GM23338 (cell line): ENCODE results near the gene ELFN1. TPM values are rescaled to one million over a fixed set of nuclear protein-coding genes. Genes with fewer than 3 reads are reported as not detected.

Source experiments
- ATAC-seq: fragments of 200-7000 bp; cut with Tn5 transposase; 3 replicates; pipeline ENCODE4 v1.9.1; 2020
- DNase-seq: peaks from one replicate; pipeline ENCODE4 v3.0.0-alpha.2; 2015; ENCODE audit warnings: low spot score
- H2AFZ ChIP-seq: fragments of 200-600 bp; sonication (generic); 2 replicates; pipeline ENCODE4 v1.8.0; 2016; ENCODE audit warnings: antibody characterized with exemption, mild to moderate bottlenecking, moderate library complexity
- H3F3A ChIP-seq: fragments of 200-600 bp; sonication (generic); replicated peaks from 2 replicates; pipeline ENCODE4 v1.8.0; 2017; ENCODE audit warnings: antibody characterized with exemption, mixed run types, low read depth
- H3K27ac ChIP-seq: fragments of 200-600 bp; sonication (generic); 2 replicates; pipeline ENCODE4 v1.6.1; 2016; ENCODE audit warnings: low read depth
- H3K27me3 ChIP-seq: fragments of 200-600 bp; sonication (generic); 2 replicates; pipeline ENCODE4 v1.8.0; 2016; ENCODE audit warnings: mild to moderate bottlenecking, mixed run types, moderate library complexity; ENCODE audit not compliant: insufficient read depth
- H3K36me3 ChIP-seq: fragments of 200-600 bp; sonication (generic); 2 replicates; pipeline ENCODE4 v1.8.0; 2016; ENCODE audit warnings: mild to moderate bottlenecking; ENCODE audit not compliant: insufficient read depth
- H3K4me1 ChIP-seq: fragments of 200-600 bp; sonication (generic); 2 replicates; pipeline ENCODE4 v1.8.0; 2016; ENCODE audit warnings: mild to moderate bottlenecking, moderate library complexity; ENCODE audit not compliant: insufficient read depth
- H3K4me2 ChIP-seq: fragments of 200-600 bp; sonication (generic); 2 replicates; pipeline ENCODE4 v1.7.1; 2017; ENCODE audit warnings: mixed run types
- H3K4me3 ChIP-seq: fragments of 200-600 bp; sonication (generic); 2 replicates; pipeline ENCODE4 v1.6.1; 2016; ENCODE audit warnings: mixed run types
- H3K79me2 ChIP-seq: fragments of 200-600 bp; sonication (generic); replicated peaks from 2 replicates; pipeline ENCODE4 v1.8.0; 2017; ENCODE audit warnings: mild to moderate bottlenecking; ENCODE audit not compliant: insufficient read depth
- H3K9me2 ChIP-seq: fragments of 200-600 bp; sonication (generic); 2 replicates; pipeline ENCODE4 v1.8.0; 2017; ENCODE audit not compliant: insufficient read depth
- H4K20me1 ChIP-seq: fragments of 200-600 bp; sonication (generic); replicated peaks from 2 replicates; pipeline ENCODE4 v1.8.0; 2017; ENCODE audit warnings: mild to moderate bottlenecking; ENCODE audit not compliant: insufficient read depth
- H3K27ac Mint-ChIP-seq: 2 replicates; pipeline ENCODE4 v1.8.0; 2020; ENCODE audit warnings: inconsistent platforms, mild to moderate bottlenecking, moderate library complexity, mixed read lengths
- H3K27me3 Mint-ChIP-seq: 3 replicates; pipeline ENCODE4 v1.8.0; 2022; ENCODE audit warnings: low read depth, mild to moderate bottlenecking, moderate library complexity, mixed read lengths, inconsistent platforms; ENCODE audit not compliant: insufficient read depth, poor library complexity
- H3K36me3 Mint-ChIP-seq: 3 replicates; pipeline ENCODE4 v1.8.0; 2021; ENCODE audit warnings: low read depth, mild to moderate bottlenecking, inconsistent platforms, moderate library complexity, mixed read lengths
- H3K4me1 Mint-ChIP-seq: 3 replicates; pipeline ENCODE4 v1.8.0; 2020; ENCODE audit warnings: mild to moderate bottlenecking, inconsistent platforms, mixed read lengths
- H3K4me3 Mint-ChIP-seq: 3 replicates; pipeline ENCODE4 v1.8.0; 2021; ENCODE audit warnings: moderate library complexity, mild to moderate bottlenecking, inconsistent platforms, mixed read lengths
- H3K9me3 Mint-ChIP-seq: 3 replicates; pipeline ENCODE4 v1.8.0; 2020; ENCODE audit warnings: moderate library complexity, mild to moderate bottlenecking, inconsistent platforms, mixed read lengths
- CTCF ChIP-seq, 2 experiments: fragments of 200-600 bp in 1 of 2; sonication (generic) in 1 of 2; conservative IDR thresholded peaks; 2 replicates each; pipeline versions ENCODE4 v1.5.1 to v1.6.1; 2016 to 2017; ENCODE audit warnings: antibody characterized with exemption in 2 of 2, low read depth in 2 of 2, mild to moderate bottlenecking in 2 of 2, moderate library complexity in 1 of 2
- ETS1 ChIP-seq: IDR thresholded peaks from 2 replicates; pipeline ENCODE4 v1.6.1; 2016; ENCODE audit warnings: antibody characterized with exemption
- EZH2 ChIP-seq: fragments of 200-600 bp; sonication (generic); IDR thresholded peaks from one replicate; pipeline ENCODE4 v1.8.0; 2017; ENCODE audit warnings: antibody characterized with exemption, mild to moderate bottlenecking, low read depth; ENCODE audit not compliant: unreplicated experiment
- EZH2phosphoT487 ChIP-seq: fragments of 200-600 bp; sonication (generic); IDR thresholded peaks from one replicate; pipeline ENCODE4 v1.8.1; 2018; ENCODE audit warnings: antibody characterized with exemption; ENCODE audit not compliant: unreplicated experiment
- NANOG ChIP-seq: IDR thresholded peaks from 2 replicates; pipeline ENCODE4 v1.6.1; 2016; ENCODE audit warnings: antibody characterized with exemption, borderline replicate concordance
- POLR2AphosphoS5 ChIP-seq: IDR thresholded peaks from 2 replicates; pipeline ENCODE4 v1.6.1; 2016; ENCODE audit warnings: antibody characterized with exemption, low read depth
- REST ChIP-seq: IDR thresholded peaks from one replicate; pipeline ENCODE4 v1.6.1; 2018; ENCODE audit warnings: antibody characterized with exemption; ENCODE audit not compliant: unreplicated experiment
- STAT1 ChIP-seq: IDR thresholded peaks from one replicate; pipeline ENCODE4 v1.6.1; 2016; ENCODE audit warnings: antibody characterized with exemption; ENCODE audit not compliant: unreplicated experiment
- ZNF114 ChIP-seq: fragments of 250-450 bp; sonication (Bioruptor Pico); IDR thresholded peaks from 2 replicates; pipeline ENCODE4 v1.5.0; 2020; ENCODE audit warnings: mild to moderate bottlenecking, moderate library complexity
- ZNF331 ChIP-seq: fragments of 250-450 bp; sonication (Bioruptor Pico); IDR thresholded peaks from 2 replicates; pipeline ENCODE4 v1.5.0; 2020; ENCODE audit warnings: low read depth, mild to moderate bottlenecking, moderate library complexity
- ZNF462 ChIP-seq: fragments of 250-450 bp; sonication (Bioruptor Pico); IDR thresholded peaks from 2 replicates; pipeline ENCODE4 v1.5.0; 2020; ENCODE audit warnings: mild to moderate bottlenecking, moderate library complexity
- polyA plus RNA-seq: library from polyadenylated mRNA; unstranded; fragments of >200 nt; fragmentation: Nextera tagmentation; extraction: Ambion mirVana; gene quantifications from 2 replicates; pipeline ENCODE4 v1.2.1, GENCODE V29; 2016
- total RNA-seq: library from RNA; depleted of rRNA; stranded (reverse); fragments of >200 nt; shearing (Covaris generic); gene quantifications from 2 replicates; pipeline ENCODE4 v1.2.3, GENCODE V29; 2014

The ELFN1 gene
- total and polyA plus RNA-seq, 2 experiments from 2014 or later: 0.08 to 3.5 TPM

GRCh38 chr7:1752771-1753563 is 82.9 kb downstream of the ELFN1 start:
- Histone ChIP-seq H2AFZ (no peak overlapping the region), H4K20me1 (no peaks in the 10 kb centered on the region), H3K27ac (no peak overlapping the region), H3K79me2 (no peaks in the 10 kb centered on the region), H3F3A (no peaks in the 10 kb centered on the region), H3K27me3 (no peaks in the 10 kb centered on the region), H3K4me3 (no peak overlapping the region), H3K36me3 (no peaks in the 10 kb centered on the region), H3K4me2 (no peak overlapping the region), H3K4me1 (no peaks in the 10 kb centered on the region), H3K9me2 (no peaks in the 10 kb centered on the region)
- H3K27me3 Mint-ChIP-seq: peaks cover 40% of the 10 kb centered on the region
- DNase-seq (no peak), ATAC-seq (no peak)
- TF ChIP-seq POLR2AphosphoS5 (no peak), NANOG (no peak), ZNF114 (CRISPR knock-in tag) (no peak), EZH2phosphoT487 (no peak), CTCF (conservative IDR thresholded peaks at IDR 0.05; ENCODE audit: low read depth in 2 of 2) (no peak), ZNF331 (CRISPR knock-in tag) (no peak), ETS1 (no peak), ZNF462 (CRISPR knock-in tag) (no peak), EZH2 (no peak), STAT1 (no peak), REST (no peak)
- peaks cover 17% of the 10 kb centered on the region for H3K4me1 Mint-ChIP-seq
- no peaks in the 10 kb centered on the region; the same call in 2 of the 3 replicates for H3K9me3 Mint-ChIP-seq
- H3K4me3 Mint-ChIP-seq: no peak overlapping the region
- H3K36me3 Mint-ChIP-seq: no peaks in the 10 kb centered on the region; the same call in 2 of the 3 replicates
- H3K27ac Mint-ChIP-seq: no peak overlapping the region
